Measurements from ENCODE around the gene SMARCB1. TPM values are rescaled to one million over a fixed set of nuclear protein-coding genes. Genes with fewer than 3 reads are reported as not detected.

Gene SMARCB1
- total RNA-seq, 1 experiment from 2014 or later = 86.5 TPM

DNA sequence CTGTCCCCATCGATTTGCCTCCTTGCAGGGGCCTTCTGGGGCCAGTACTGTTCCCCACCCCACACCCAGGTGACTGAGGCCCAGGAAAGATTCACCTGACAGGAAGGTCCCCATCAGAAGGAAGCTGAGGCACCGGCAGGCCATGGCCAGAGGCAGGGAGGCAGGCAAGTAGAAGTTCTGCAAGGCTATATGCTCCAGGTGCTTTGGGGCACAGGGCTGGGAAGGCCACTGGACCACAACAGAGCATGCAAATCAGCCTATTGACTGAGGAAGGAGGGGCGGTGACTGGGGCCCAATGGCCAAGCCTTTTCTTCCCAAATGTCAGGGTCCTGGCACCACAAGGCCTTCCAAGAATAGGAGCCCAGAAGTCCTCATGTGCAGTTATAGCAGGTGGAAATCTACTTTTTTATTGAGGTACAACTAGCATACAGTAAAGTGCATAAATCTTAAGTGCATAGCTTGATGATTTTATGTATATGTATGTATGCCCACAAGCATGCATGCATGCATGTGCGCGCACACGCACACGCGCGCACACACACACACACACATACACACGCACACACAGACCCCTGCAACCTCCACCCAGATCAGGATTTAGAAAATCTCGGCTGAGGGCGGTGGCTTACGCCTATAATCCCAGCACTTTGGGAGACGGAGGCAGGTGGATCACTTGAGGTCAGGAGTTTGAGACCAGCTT is 32.4 kb upstream of the SMARCB1 start, which contains the start of gene VPREB3:
Gene VPREB3 (minus strand): TSS at position 206 of the 700 bp plus-strand sequence. CDS start 62 bp downstream, at position 144.
- Histone ChIP-seq H3K36me3 (replicated peaks; ENCODE audit: control insufficient read depth, insufficient read depth, low read length) (no peaks in the 10 kb centered on the region), H3K27me3 (ENCODE audit: control insufficient read depth, insufficient read depth, low read length) (no peaks in the 10 kb centered on the region), H3K4me3 (ENCODE audit: insufficient read depth, low read depth, low read length) (no peak within 1 kb of the TSS)
- peak; percentile 60 for DNase-seq

DNA sequence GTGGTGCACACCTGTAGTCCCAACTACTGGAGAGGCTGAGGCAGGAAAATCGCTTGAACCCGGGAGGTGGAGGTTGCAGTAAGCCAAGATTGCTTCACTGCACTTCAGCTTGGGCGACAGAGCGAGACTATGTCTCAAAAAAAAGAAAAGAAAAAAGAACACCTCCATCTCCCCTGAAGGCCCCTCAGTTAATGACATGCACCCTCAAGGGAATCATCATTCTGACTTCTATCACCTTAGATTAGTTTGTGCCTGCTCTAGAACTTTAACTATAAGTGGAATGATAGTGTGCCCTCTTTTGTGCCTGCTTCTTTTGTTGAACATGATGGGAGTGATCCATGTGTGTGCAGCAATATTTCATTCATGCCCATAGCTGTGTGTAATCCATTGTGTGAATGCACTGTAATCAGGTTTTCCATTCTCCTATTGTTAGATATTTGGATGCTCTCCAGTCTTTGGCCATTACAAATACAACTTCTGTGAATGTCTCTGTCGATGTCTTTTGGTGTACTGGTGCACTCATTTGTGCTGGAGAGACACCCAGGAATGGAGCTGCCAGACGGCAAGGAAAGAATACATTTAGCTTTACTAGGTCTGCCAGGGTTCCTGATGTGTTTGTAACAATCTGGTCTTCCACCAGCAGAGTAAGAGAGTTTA is 31.7 kb upstream of the SMARCB1 start:
- no peaks in the 10 kb centered on the region for H3K36me3 ChIP-seq (replicated peaks; ENCODE audit: control insufficient read depth, insufficient read depth, low read length)
- no peak for DNase-seq
- no peaks in the 10 kb centered on the region for H3K27me3 ChIP-seq (ENCODE audit: control insufficient read depth, insufficient read depth, low read length)
- no peak overlapping the region for H3K4me3 ChIP-seq (ENCODE audit: insufficient read depth, low read depth, low read length)

DNA sequence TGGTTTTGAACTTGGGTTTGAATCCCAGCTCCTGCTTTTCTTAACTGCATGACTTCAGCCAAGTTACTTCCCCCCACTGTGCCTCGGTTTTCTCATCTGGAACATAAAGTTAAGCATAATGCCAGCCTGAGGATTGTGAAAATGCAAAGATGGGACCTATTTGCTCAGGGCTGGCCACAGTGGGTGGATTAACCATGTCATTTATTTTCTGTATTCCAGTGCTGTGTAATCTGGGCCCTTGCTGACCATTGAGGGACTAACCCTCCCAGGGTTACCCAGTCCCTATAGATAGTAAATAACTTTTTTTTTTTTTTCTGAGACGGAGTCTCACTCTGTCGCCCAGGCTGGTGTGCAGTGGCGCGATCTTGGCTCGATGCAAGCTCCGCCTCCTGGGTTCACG is 31.1 kb upstream of the SMARCB1 start:
- Histone ChIP-seq H3K36me3 (replicated peaks; ENCODE audit: control insufficient read depth, insufficient read depth, low read length) (no peaks in the 10 kb centered on the region), H3K4me3 (ENCODE audit: insufficient read depth, low read depth, low read length) (no peak overlapping the region), H3K27me3 (ENCODE audit: control insufficient read depth, insufficient read depth, low read length) (no peaks in the 10 kb centered on the region)
- no peak for DNase-seq

DNA sequence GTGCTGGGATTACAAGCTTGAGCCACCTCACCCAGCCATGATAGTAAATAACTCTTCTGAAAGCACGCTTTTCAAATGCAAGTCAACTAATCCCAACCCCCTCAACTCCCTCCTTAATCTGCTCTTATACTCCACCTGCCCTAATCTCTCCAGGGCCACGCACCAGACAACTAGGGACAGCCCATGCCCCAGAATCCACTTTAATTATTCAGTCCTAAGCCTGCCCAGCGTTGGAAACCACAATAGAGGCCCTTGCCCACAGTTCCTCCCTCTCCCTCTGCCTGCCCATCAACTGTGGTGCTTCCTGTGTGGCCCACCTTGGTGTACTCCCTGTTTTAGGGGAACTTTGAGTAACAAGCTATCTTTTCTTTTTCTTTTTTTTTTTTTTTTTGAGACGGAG is 29.9 kb upstream of the SMARCB1 start:
- DNase-seq = no peak
- Histone ChIP-seq H3K27me3 (ENCODE audit: control insufficient read depth, insufficient read depth, low read length) (no peaks in the 10 kb centered on the region), H3K36me3 (replicated peaks; ENCODE audit: control insufficient read depth, insufficient read depth, low read length) (no peaks in the 10 kb centered on the region), H3K4me3 (ENCODE audit: insufficient read depth, low read depth, low read length) (no peak overlapping the region)

DNA sequence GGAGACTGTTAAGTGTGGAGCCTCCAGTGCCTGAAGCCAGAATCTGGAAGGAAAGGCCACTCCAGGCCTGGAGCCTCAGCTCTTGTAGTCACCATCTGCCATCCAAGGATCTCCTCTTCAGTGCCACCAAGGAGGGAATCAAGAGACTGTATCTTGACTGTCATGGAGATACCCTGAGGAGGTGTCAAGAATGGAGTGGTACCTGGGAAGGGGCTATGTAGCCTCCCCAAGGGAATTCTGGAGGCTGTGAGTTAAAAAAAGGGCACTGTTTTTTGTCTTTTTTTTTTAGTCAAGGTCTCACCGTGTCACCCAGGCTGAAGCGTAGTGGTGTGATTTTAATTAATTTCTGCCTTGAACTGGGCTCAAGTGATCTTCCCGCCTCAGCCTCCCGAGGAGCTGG is 27.2 kb upstream of the SMARCB1 start:
- no peaks in the 10 kb centered on the region for H3K36me3 ChIP-seq (replicated peaks; ENCODE audit: control insufficient read depth, insufficient read depth, low read length)
- H3K4me3 ChIP-seq (ENCODE audit: insufficient read depth, low read depth, low read length) = no peak overlapping the region
- no peaks in the 10 kb centered on the region for H3K27me3 ChIP-seq (ENCODE audit: control insufficient read depth, insufficient read depth, low read length)
- DNase-seq = no peak

DNA sequence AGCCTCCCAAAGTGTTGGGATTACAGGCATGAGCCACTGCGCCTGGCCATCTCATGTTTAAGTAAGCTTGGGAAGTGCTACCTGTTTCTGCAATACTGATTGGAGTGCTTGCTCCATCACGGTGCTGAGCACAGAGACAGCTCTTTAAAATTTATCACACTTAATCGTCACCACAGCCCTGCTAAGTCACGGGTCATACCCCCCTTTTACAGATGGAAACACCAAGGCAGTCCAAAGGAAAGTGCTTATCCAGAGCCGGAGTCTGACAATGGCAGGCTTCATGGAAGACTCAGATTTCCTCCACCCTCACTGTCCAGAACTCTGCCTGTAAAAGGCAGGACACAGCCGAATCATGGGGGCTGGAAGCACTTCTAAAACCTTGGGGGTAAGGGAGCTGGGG is 26.7 kb upstream of the SMARCB1 start:
- DNase-seq = no peak
- no peaks in the 10 kb centered on the region for H3K27me3 ChIP-seq (ENCODE audit: control insufficient read depth, insufficient read depth, low read length)
- no peak overlapping the region for H3K4me3 ChIP-seq (ENCODE audit: insufficient read depth, low read depth, low read length)
- H3K36me3 ChIP-seq (replicated peaks; ENCODE audit: control insufficient read depth, insufficient read depth, low read length) = no peaks in the 10 kb centered on the region

DNA sequence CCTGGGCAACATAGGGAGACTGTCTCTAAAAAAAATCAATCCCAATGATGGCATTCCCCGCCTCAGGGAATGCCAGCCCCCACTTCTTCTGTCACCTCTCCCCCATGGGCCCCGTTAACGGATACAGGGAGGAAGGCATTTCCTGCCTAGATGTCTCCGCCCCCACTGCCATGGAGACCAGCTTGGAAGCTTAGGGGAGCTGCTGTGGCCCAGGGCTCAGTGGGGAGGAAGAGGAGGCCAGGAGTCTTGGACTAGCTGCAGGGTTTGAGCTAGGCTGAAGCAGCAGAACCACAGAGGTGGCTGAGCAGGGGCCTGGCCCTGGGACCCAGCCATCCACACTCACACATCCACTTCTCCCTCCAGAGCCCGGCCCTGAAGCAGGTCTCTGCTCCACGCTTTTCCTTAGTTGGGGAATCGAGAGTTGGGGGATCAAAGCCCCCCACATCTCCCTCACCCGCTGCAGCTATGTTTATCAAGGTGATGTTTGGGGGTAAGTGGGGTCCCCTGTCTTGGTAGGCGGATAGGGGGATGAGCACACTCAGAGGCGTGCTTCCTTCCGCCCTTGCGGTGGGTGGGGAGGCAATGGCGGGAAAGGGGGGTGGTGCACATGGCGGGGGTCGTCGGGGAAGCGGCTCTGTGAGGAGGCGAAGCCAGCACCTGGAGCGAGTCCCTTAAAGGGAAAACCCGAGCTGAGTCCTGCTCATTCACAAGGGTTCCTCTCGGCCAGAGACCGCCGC is 23.8 kb upstream of the SMARCB1 start, which contains the start of gene C22orf15:
Gene C22orf15 (plus strand): TSS at position 149 of the 737 bp plus-strand sequence. CDS start 317 bp downstream, at position 466.
- H3K4me3 ChIP-seq (ENCODE audit: insufficient read depth, low read depth, low read length) = peak within 1 kb of the TSS; percentile 10; the same call in 1 of the 2 replicates
- H3K27me3 ChIP-seq (ENCODE audit: control insufficient read depth, insufficient read depth, low read length) = no peaks in the 10 kb centered on the region
- no peaks in the 10 kb centered on the region; the same call in 1 of the 2 replicates for H3K36me3 ChIP-seq (replicated peaks; ENCODE audit: control insufficient read depth, insufficient read depth, low read length)
- DNase-seq = peak; percentile 84

DNA sequence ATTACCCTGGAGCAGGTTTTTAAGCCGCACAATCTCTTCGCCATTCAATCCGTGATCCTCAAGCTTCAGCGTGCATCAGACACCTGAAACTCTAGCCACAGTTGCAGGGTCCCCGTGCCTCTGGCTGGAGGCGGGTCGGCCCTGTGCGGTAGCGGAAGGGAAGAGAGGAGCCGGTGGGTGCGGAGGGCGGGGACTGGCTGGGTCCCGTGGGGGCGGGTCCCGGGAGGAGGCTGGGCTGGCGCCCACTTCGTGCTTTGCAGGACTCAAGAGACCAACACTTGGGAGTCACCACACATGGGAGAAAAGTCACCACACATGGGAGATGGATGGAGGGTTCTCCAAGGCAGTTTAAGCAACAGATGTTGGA is 23.2 kb upstream of the SMARCB1 start:
- H3K4me3 ChIP-seq (ENCODE audit: insufficient read depth, low read depth, low read length) = peak overlapping the region; percentile 10; the same call in 1 of the 2 replicates
- DNase-seq = peak; percentile 88
- no peaks in the 10 kb centered on the region; the same call in 1 of the 2 replicates for H3K36me3 ChIP-seq (replicated peaks; ENCODE audit: control insufficient read depth, insufficient read depth, low read length)

DNA sequence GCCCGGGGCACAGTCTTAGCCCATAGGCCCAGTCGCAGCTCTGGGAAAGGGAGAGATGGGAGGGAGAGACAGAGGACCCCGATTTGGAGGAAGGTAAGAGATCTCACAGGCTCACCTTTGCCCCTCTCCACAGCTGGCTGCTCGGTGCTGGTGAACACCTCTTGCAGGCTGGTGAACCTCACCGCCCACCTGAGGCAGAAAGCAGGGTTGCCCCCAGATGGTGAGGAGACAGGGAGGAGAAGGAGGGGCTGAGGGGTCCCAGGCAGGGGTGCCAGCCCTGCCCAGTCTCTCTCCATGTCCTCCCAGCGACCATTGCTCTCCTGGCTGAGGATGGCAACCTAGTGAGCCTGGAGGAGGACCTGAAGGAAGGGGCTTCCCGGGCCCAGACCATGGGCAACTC is 22.8 kb upstream of the SMARCB1 start:
- Histone ChIP-seq H3K4me3 (ENCODE audit: insufficient read depth, low read depth, low read length) (no peak overlapping the region; the same call in 1 of the 2 replicates), H3K36me3 (replicated peaks; ENCODE audit: control insufficient read depth, insufficient read depth, low read length) (no peaks in the 10 kb centered on the region; the same call in 1 of the 2 replicates), H3K27me3 (ENCODE audit: control insufficient read depth, insufficient read depth, low read length) (peaks cover under 1% of the 10 kb centered on the region)
- no peak for DNase-seq

More for the DNA sequence above, 23.2 kb upstream of the SMARCB1 start:
- H3K27me3 ChIP-seq (ENCODE audit: control insufficient read depth, insufficient read depth, low read length) = no peaks in the 10 kb centered on the region

DNA sequence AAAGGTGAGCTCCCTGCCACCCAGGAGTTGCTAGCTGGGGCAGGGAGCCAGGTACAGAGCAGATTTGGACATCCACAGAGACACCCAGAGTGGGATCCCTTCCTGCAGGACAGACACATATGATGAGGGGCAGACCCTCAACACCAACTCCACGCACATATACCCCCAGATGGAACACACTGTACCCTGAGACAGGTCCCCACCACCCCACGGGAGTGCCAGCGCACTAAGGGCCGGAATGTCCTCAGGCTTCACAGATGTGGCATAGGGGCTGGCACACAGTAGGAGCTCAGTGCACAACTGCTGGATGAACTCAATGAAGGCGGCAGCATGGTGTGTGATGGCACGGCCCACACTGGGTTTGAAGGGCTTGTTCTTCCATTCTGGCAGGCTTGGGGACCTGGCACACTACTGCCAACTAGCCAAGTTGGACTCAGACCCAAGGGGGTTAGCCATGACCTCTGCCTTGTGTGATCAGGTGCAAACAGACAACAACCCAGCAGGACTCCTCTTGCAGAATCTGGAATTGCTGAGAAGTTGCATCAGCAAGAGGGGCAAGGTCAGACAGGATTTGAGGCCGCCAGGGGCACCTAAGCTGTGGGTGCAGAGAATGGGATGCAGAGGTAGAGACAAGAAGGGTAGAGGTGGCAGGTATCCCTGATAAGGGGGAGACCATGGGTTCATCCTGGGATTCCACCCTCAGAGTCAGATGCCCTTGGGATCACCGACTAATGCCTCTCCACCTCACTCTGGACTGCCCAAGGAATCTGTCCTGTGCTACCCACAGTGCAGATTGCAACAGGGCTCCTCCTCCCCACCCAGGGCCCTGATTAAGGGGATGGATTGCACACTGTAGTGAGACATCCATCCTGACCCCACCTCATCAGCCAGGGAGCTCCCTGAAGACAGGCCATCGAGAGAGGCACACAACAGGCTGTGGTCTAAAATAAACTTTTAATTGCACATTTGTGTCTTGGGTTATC is 21.6 kb upstream of the SMARCB1 start:
- no peak overlapping the region for H3K4me3 ChIP-seq (ENCODE audit: insufficient read depth, low read depth, low read length)
- H3K36me3 ChIP-seq (replicated peaks; ENCODE audit: control insufficient read depth, insufficient read depth, low read length) = no peaks in the 10 kb centered on the region; the same call in 1 of the 2 replicates
- no peak for DNase-seq
- H3K27me3 ChIP-seq (ENCODE audit: control insufficient read depth, insufficient read depth, low read length) = peaks cover 4% of the 10 kb centered on the region

DNA sequence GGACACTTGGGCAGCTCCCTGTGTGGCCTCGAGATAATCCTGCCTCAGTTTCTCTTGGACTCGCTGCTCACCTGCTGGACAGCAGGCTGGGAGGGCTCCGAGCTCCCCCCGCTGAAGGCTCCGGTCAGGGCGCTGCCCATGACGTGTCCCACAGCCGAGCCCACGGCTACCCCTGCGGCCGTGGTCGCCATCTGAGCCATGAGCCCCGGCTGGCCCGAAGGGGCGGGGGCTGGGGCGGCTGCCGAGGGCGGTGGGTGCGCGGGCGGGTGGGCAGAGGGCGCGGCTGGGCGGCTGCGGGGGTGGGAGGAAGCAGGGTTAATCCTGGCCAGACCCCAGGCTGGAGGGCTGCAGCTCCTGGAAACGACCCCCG is 19.5 kb upstream of the SMARCB1 start:
- DNase-seq = peak; percentile 86
- H3K27me3 ChIP-seq (ENCODE audit: control insufficient read depth, insufficient read depth, low read length) = peaks cover 5% of the 10 kb centered on the region

DNA sequence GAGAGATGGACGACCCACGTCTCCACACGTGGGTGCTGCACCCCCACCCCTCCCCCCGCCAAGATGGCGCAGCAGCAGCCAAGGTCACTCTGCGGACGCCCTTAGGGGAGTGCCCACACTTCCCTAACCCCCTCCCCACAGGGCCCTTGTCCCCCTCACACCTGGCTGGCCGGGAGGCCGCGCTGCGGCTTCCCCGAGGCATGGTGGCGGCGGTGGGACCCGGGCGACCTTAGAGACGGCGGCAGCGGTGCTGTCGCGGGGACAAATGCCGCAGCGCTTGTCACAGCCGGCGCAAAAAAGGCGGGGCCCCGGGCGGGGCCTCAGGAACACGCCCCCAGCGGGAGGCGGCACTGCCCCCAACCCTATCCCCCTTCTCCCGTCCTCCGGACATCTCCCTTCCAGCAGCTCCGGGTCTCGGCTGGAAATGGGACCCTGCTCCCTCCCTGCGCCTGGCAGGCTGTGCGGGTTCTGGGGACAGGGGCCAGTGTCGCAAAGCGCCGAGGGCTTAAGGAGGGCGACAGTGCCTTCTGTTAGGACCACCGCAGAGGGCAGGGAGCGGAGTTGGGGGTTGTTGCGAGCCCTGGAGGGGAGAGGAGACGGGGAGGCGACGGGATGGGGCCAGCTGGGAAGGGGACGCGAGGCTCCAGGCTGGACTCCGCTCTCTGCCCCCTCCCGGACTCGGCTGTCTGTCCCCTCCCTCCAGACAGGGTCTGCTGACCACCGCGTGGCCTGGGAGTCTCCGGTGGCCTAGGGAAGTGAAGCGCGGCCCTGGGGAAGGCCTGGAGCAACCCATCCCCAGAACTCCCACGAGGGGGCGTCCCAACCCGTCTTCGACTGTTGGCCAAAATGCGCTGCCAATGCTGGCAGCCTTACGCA is 18.9 kb upstream of the SMARCB1 start, which contains the start of gene CHCHD10:
Gene CHCHD10 (minus strand): TSS at position 300 of the 876 bp plus-strand sequence. CDS start 98 bp downstream, at position 202.
- peak; percentile 97 for DNase-seq
- H3K27me3 ChIP-seq (ENCODE audit: control insufficient read depth, insufficient read depth, low read length) = peaks cover 9% of the 10 kb centered on the region
- no peaks in the 10 kb centered on the region; the same call in 1 of the 2 replicates for H3K36me3 ChIP-seq (replicated peaks; ENCODE audit: control insufficient read depth, insufficient read depth, low read length)
- peak within 1 kb of the TSS; percentile 83 for H3K4me3 ChIP-seq (ENCODE audit: insufficient read depth, low read depth, low read length)

More for the DNA sequence above, 19.5 kb upstream of the SMARCB1 start:
- Histone ChIP-seq H3K4me3 (ENCODE audit: insufficient read depth, low read depth, low read length) (peak overlapping the region; percentile 83), H3K36me3 (replicated peaks; ENCODE audit: control insufficient read depth, insufficient read depth, low read length) (no peaks in the 10 kb centered on the region; the same call in 1 of the 2 replicates)

Measured in H7 (cell line).